Smooth muscle cell (in vitro differentiated cells): ENCODE results near the gene APC2. TPM values are rescaled to one million over a fixed set of nuclear protein-coding genes. Genes with fewer than 3 reads are reported as not detected.

Experiments
- DNase-seq: peaks from one replicate; lab custom pipeline; 2025; ENCODE audit not compliant: unreplicated experiment; lab: John Stamatoyannopoulos, UW
- H2AFZ ChIP-seq: fragments of 200-600 bp; sonication (generic); 2 replicates; pipeline ENCODE4 v1.6.0; 2016; ENCODE audit warnings: antibody characterized with exemption, low read depth, mild to moderate bottlenecking
- H3F3A ChIP-seq: fragments of 200-600 bp; sonication (generic); 2 replicates; pipeline ENCODE4 v1.6.0; 2017; ENCODE audit warnings: antibody characterized with exemption, low read depth
- H3K27ac ChIP-seq: fragments of 200-600 bp; sonication (generic); 2 replicates; pipeline ENCODE4 v1.5.1; 2016; ENCODE audit warnings: low read depth, mild to moderate bottlenecking
- H3K27me3 ChIP-seq: fragments of 200-600 bp; sonication (generic); 2 replicates; pipeline ENCODE4 v1.6.1; 2016; ENCODE audit warnings: low read depth, mild to moderate bottlenecking
- H3K36me3 ChIP-seq: fragments of 200-600 bp; sonication (generic); 2 replicates; pipeline ENCODE4 v1.5.1; 2016; ENCODE audit warnings: low read depth
- H3K4me1 ChIP-seq: fragments of 200-600 bp; sonication (generic); 2 replicates; pipeline ENCODE4 v1.5.1; 2016; ENCODE audit warnings: low read depth
- H3K4me2 ChIP-seq: fragments of 200-600 bp; sonication (generic); 2 replicates; pipeline ENCODE4 v1.6.0; 2016; ENCODE audit warnings: mild to moderate bottlenecking
- H3K4me3 ChIP-seq: fragments of 200-600 bp; sonication (generic); 2 replicates; pipeline ENCODE4 v1.5.1; 2016; ENCODE audit warnings: mild to moderate bottlenecking
- H3K79me2 ChIP-seq: fragments of 200-600 bp; sonication (generic); 2 replicates; pipeline ENCODE4 v1.6.0; 2016; ENCODE audit warnings: low read depth, mild to moderate bottlenecking
- H3K9ac ChIP-seq: fragments of 200-600 bp; sonication (generic); 2 replicates; pipeline ENCODE4 v1.6.0; 2016; ENCODE audit warnings: low read depth
- H3K9me3 ChIP-seq: fragments of 200-600 bp; sonication (generic); replicated peaks from 2 replicates; pipeline ENCODE4 v1.5.1; 2016; ENCODE audit warnings: low read depth
- H4K20me1 ChIP-seq: fragments of 200-600 bp; sonication (generic); 2 replicates; pipeline ENCODE4 v1.6.0; 2016; ENCODE audit warnings: low read depth
- WGBS: methylation state at CpG from one replicate; pipeline ENCODE4 v1.1.7; 2016; ENCODE audit warnings: low lambda C conversion rate; 5-methylcytosine and 5-hydroxymethylcytosine counted together
- polyA plus RNA-seq: library from polyadenylated mRNA; unstranded; fragments of >200 nt; fragmentation: Nextera tagmentation; extraction: Ambion mirVana; gene quantifications from 2 replicates; pipeline ENCODE4 v1.2.1, GENCODE V29; 2016
- total RNA-seq: library from RNA; depleted of rRNA; stranded (reverse); fragments of >200 nt; gene quantifications from 2 replicates; pipeline ENCODE4 v1.2.3, GENCODE V29; 2014
- TF ChIP-seq, protein P1 (sequence below): fragments of 200-600 bp; sonication (generic); IDR thresholded peaks from 2 replicates; pipeline ENCODE4 v1.5.1; 2017; ENCODE audit warnings: borderline replicate concordance, mild to moderate bottlenecking, antibody characterized with exemption; ENCODE audit not compliant: insufficient read depth, poor library complexity, severe bottlenecking

APC2 gene
- total and polyA plus RNA-seq, 2 experiments from 2014 or later: 0.18 to 0.30 TPM

DNA sequence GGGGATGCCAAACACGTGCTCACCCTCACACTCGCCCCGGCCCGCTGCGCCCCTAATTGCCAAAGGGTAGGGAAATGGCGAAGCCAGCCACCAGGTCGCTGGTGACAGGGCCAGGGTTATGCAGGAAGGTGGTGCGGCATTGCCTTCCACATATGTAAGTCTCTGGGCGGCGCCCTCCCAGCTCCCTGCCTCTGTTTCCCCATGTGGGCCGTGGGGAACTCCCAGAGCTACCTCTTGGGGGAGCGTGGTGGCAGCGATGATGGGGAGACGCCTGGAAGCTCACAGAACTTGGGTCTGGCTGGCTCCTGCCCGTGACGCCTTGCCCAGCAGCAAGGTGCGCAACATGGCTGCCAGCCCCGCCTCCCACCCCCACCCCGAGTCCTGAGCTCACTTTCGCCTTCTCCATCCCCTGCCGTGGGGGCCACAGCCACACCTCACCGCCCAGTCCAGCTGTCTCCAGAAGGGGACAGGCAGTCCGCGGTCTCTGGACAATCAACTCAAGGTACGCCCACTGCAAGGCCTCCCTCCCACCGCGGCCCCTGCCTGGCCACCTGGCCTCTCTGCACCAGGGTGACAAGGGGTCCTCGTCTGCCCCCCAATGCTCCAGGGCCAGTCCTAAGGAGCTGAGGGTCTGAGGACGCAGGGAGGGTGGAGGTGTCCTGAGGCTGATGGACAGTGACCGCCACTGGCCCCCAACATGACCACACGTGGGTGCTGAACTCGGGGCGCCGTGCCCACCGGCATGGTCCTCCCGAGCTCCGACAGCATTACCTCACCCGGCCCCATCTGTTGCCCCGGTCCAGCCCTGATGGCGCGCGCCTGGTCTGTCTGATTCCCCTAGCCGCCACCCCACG, 22.5 kb downstream of the APC2 start:
- Histone ChIP-seq H3F3A (no peaks in the 10 kb centered on the region), H3K9me3 (no peaks in the 10 kb centered on the region), H3K4me2 (no peak overlapping the region), H4K20me1 (peaks cover 97% of the 10 kb centered on the region), H3K27me3 (peaks cover 61% of the 10 kb centered on the region), H3K27ac (no peak overlapping the region), H3K79me2 (peaks cover 4% of the 10 kb centered on the region), H3K4me1 (peaks cover 21% of the 10 kb centered on the region), H3K4me3 (no peak overlapping the region), H2AFZ (no peak overlapping the region), H3K36me3 (no peaks in the 10 kb centered on the region), H3K9ac (no peak overlapping the region)
- 79% methylated on average over 30 of the region's 44 CpGs for WGBS
- TF ChIP-seq, protein P1, sequence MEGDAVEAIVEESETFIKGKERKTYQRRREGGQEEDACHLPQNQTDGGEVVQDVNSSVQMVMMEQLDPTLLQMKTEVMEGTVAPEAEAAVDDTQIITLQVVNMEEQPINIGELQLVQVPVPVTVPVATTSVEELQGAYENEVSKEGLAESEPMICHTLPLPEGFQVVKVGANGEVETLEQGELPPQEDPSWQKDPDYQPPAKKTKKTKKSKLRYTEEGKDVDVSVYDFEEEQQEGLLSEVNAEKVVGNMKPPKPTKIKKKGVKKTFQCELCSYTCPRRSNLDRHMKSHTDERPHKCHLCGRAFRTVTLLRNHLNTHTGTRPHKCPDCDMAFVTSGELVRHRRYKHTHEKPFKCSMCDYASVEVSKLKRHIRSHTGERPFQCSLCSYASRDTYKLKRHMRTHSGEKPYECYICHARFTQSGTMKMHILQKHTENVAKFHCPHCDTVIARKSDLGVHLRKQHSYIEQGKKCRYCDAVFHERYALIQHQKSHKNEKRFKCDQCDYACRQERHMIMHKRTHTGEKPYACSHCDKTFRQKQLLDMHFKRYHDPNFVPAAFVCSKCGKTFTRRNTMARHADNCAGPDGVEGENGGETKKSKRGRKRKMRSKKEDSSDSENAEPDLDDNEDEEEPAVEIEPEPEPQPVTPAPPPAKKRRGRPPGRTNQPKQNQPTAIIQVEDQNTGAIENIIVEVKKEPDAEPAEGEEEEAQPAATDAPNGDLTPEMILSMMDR: no peak
- DNase-seq: no peak

DNA sequence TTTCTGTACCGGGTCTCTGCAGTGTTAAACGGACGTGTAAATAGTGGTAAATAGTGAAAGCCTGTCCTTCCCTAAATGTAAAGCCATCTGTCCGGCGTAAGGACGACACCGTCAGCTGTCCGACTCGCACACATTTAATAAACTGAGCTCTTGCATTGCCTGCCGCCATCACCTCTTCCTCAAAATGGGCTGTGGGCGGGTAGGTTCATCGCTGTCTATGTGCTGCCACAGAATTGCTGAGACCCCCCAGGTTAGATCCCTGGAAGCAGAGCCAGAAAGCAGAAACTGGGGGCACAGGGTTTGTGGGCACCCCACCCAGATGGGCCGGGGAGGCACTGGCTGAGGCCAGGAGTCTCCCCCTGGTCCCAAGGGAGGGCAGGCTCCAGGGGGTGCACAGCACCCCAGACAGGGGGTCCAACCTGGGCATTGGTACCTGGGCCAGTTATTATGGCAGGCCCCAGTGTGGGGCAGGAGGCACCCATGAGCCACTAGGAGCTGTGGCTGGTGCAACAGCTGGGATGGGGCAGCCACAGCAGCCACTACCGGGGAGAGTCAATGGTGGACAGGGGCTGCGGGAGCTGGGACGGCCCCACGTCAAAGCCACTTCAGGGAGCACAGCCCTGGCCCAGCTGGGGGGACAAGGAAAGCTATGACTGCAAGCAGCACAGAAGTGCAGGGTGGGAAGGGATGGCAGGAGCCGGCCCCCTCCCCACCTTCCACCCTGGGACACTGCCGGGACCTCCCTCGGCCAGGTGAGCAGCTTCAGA, 23.3 kb downstream of the APC2 start:
- H4K20me1 ChIP-seq: peaks cover 97% of the 10 kb centered on the region

DNA sequence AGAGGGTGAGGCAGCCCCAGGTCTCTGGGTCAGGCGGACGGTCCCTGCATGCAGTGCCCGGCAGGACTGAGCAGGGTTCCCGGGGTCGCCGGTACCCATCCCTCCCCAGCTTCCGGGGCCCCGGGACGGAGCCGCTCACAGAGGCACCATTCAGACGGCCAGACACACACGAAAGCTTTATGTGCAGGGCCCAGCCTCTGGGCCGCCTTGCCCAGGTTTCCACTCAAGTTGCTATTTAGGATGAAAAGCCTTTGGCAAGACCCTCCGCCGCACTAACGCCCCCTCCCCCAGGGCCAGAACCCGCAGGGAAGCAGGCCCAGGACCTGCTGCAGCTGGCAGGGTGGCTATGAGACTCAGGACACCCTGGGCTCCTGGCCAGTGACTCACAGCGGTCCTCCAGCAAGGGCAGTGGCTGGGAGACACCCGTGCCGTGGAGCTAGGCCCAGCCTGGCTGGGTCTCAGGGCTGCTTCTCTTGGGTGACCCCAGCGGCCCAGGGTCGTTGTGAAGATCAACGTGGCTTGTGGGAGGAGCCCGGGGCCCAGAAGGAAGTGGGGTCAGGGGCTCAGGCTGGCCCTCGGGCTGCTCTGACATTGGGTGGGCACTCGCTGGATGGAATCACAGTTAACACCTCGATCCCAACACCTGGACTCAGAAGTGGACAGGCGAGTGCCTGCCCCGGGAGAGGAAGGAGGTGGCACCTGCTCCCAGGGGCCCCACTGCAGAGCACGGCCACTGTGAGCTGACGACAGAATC, 24.3 kb downstream of the APC2 start:
- TF ChIP-seq, protein P1: no peak
- H3K4me1 ChIP-seq: peaks cover 12% of the 10 kb centered on the region

More for the DNA sequence above, 23.3 kb downstream of the APC2 start:
- Histone ChIP-seq H3K9ac (no peak overlapping the region), H3K27me3 (peaks cover 53% of the 10 kb centered on the region), H3K4me2 (no peak overlapping the region), H3K4me1 (peaks cover 13% of the 10 kb centered on the region), H3K27ac (no peak overlapping the region), H3K79me2 (peaks cover 12% of the 10 kb centered on the region), H3F3A (no peaks in the 10 kb centered on the region), H3K36me3 (no peaks in the 10 kb centered on the region), H2AFZ (no peak overlapping the region), H3K9me3 (no peaks in the 10 kb centered on the region), H3K4me3 (no peak overlapping the region)
- TF ChIP-seq, protein P1: no peak
- no peak for DNase-seq
- 83% methylated on average over 20 of the region's 20 CpGs for WGBS

More for the DNA sequence above, 24.3 kb downstream of the APC2 start:
- Histone ChIP-seq H3K9ac (no peak overlapping the region), H3F3A (no peaks in the 10 kb centered on the region), H3K4me2 (no peak overlapping the region), H3K4me3 (no peak overlapping the region), H2AFZ (no peak overlapping the region), H3K9me3 (no peaks in the 10 kb centered on the region), H4K20me1 (peaks cover 91% of the 10 kb centered on the region), H3K27ac (no peak overlapping the region), H3K27me3 (peaks cover 44% of the 10 kb centered on the region), H3K36me3 (no peaks in the 10 kb centered on the region), H3K79me2 (peaks cover 19% of the 10 kb centered on the region)
- DNase-seq: no peak
- 87% methylated on average over 30 of the region's 31 CpGs for WGBS
